WTC11 (cell line): ENCODE data around the gene CLK3. TPM values are rescaled to one million over a fixed set of nuclear protein-coding genes. Genes with fewer than 3 reads are reported as not detected.

Source experiments
- ATAC-seq: fragments of 200-7000 bp; cut with Tn5 transposase; 2 replicates; pipeline ENCODE4 v1.10.0; 2021; ENCODE audit warnings: mild to moderate bottlenecking, moderate library complexity
- CTCF ChIA-PET: fragments of 300-600 bp; sonication (Branson Sonifier 250); formaldehyde crosslinking; loops from one replicate; lab custom pipeline; 2021; ENCODE audit warnings: antibody characterized with exemption; lab: Charles Lee
- POLR2A ChIA-PET: fragments of 350-600 bp; sonication (Branson Sonifier 250); formaldehyde crosslinking; loops from one replicate; lab custom pipeline; 2021; ENCODE audit warnings: antibody characterized with exemption; lab: Charles Lee
- DNase-seq: peaks from one replicate; pipeline ENCODE4 v3.0.0; 2021; ENCODE audit warnings: low spot score
- H3K27ac Mint-ChIP-seq: 2 replicates; pipeline ENCODE4 v1.8.0; 2021; ENCODE audit warnings: mixed read lengths
- H3K27me3 Mint-ChIP-seq: 2 replicates; pipeline ENCODE4 v1.8.0; 2021; ENCODE audit warnings: low read depth, mild to moderate bottlenecking, moderate library complexity, mixed read lengths
- H3K36me3 Mint-ChIP-seq: 2 replicates; pipeline ENCODE4 v1.8.0; 2021; ENCODE audit warnings: mixed read lengths
- H3K4me1 Mint-ChIP-seq: 2 replicates; pipeline ENCODE4 v1.8.0; 2022; ENCODE audit warnings: mixed read lengths
- H3K4me3 Mint-ChIP-seq: 2 replicates; pipeline ENCODE4 v1.8.0; 2021; ENCODE audit warnings: mild to moderate bottlenecking, moderate library complexity, mixed read lengths
- H3K9me3 Mint-ChIP-seq: 2 replicates; pipeline ENCODE4 v1.8.0; 2021; ENCODE audit warnings: mixed read lengths
- AR ChIP-seq: fragments of 250-450 bp; sonication (Bioruptor Pico); IDR thresholded peaks from 2 replicates; pipeline ENCODE4 v1.9.0; 2021; ENCODE audit warnings: mild to moderate bottlenecking
- CREB1 ChIP-seq: sonication (generic); formaldehyde crosslinking; IDR thresholded peaks from 2 replicates; pipeline ENCODE4 v1.8.0; 2023; ENCODE audit warnings: mild to moderate bottlenecking, missing genetic modification reagents
- CREM ChIP-seq: sonication (generic); formaldehyde crosslinking; IDR thresholded peaks from 2 replicates; pipeline ENCODE4 v1.8.1; 2022; ENCODE audit warnings: mild to moderate bottlenecking, missing genetic modification reagents, moderate library complexity
- EMX1 ChIP-seq: fragments of 250-450 bp; sonication (Bioruptor Pico); IDR thresholded peaks from 2 replicates; pipeline ENCODE4 v1.8.0; 2021; ENCODE audit warnings: mild to moderate bottlenecking
- FOXP4 ChIP-seq: sonication (generic); formaldehyde crosslinking; IDR thresholded peaks from 2 replicates; pipeline ENCODE4 v1.8.0; 2022; ENCODE audit warnings: mild to moderate bottlenecking, missing genetic modification reagents
- GTF2I ChIP-seq: fragments of 250-450 bp; sonication (Bioruptor Pico); conservative IDR thresholded peaks from 2 replicates; pipeline ENCODE4 v1.4.0; 2021; ENCODE audit warnings: mild to moderate bottlenecking
- IRF1 ChIP-seq: sonication (generic); formaldehyde crosslinking; IDR thresholded peaks from 2 replicates; pipeline ENCODE4 v1.8.0; 2023; ENCODE audit warnings: missing genetic modification reagents
- KAT7 ChIP-seq: sonication (generic); formaldehyde crosslinking; IDR thresholded peaks from 2 replicates; pipeline ENCODE4 v1.8.1; 2023; ENCODE audit warnings: missing genetic modification reagents, mild to moderate bottlenecking, borderline replicate concordance
- MYBL2 ChIP-seq: sonication (generic); formaldehyde crosslinking; IDR thresholded peaks from 2 replicates; pipeline ENCODE4 v1.8.1; 2023; ENCODE audit warnings: mild to moderate bottlenecking, moderate library complexity, missing genetic modification reagents
- NFE2L1 ChIP-seq: sonication (generic); formaldehyde crosslinking; IDR thresholded peaks from 2 replicates; pipeline ENCODE4 v1.8.1; 2023; ENCODE audit warnings: missing genetic modification reagents
- NR1H2 ChIP-seq: sonication (generic); formaldehyde crosslinking; IDR thresholded peaks from 2 replicates; pipeline ENCODE4 v1.9.0; 2021; ENCODE audit warnings: mild to moderate bottlenecking, moderate library complexity, missing genetic modification reagents
- NR2C2 ChIP-seq: sonication (generic); formaldehyde crosslinking; IDR thresholded peaks from 2 replicates; pipeline ENCODE4 v1.8.0; 2022; ENCODE audit warnings: mild to moderate bottlenecking, missing genetic modification reagents
- OVOL2 ChIP-seq: fragments of 250-450 bp; sonication (Bioruptor Pico); IDR thresholded peaks from 2 replicates; pipeline ENCODE4 v1.9.0; 2021; ENCODE audit warnings: mild to moderate bottlenecking, borderline replicate concordance
- PRDM15 ChIP-seq: sonication (generic); formaldehyde crosslinking; IDR thresholded peaks from 2 replicates; pipeline ENCODE4 v1.8.0; 2022; ENCODE audit warnings: missing genetic modification reagents
- RELA ChIP-seq: sonication (generic); formaldehyde crosslinking; IDR thresholded peaks from 2 replicates; pipeline ENCODE4 v1.8.1; 2022; ENCODE audit warnings: missing genetic modification reagents, mild to moderate bottlenecking, borderline replicate concordance
- SMAD3 ChIP-seq: sonication (generic); formaldehyde crosslinking; IDR thresholded peaks from 2 replicates; pipeline ENCODE4 v1.8.0; 2022; ENCODE audit warnings: missing genetic modification reagents, mild to moderate bottlenecking, borderline replicate concordance
- USF2 ChIP-seq: sonication (generic); formaldehyde crosslinking; IDR thresholded peaks from 2 replicates; pipeline ENCODE4 v1.8.1; 2023; ENCODE audit warnings: mild to moderate bottlenecking, missing genetic modification reagents, moderate library complexity
- ZMAT4 ChIP-seq: fragments of 250-450 bp; sonication (Bioruptor Pico); IDR thresholded peaks from 2 replicates; pipeline ENCODE4 v1.9.0; 2021; ENCODE audit warnings: mild to moderate bottlenecking
- ZNF219 ChIP-seq: sonication (generic); formaldehyde crosslinking; IDR thresholded peaks from 2 replicates; pipeline ENCODE4 v1.8.0; 2023; ENCODE audit warnings: missing genetic modification reagents, mild to moderate bottlenecking, borderline replicate concordance
- ZNF263 ChIP-seq: sonication (generic); formaldehyde crosslinking; IDR thresholded peaks from 2 replicates; pipeline ENCODE4 v1.8.1; 2022; ENCODE audit warnings: low read depth, mild to moderate bottlenecking, moderate library complexity, missing genetic modification reagents
- ZNF416 ChIP-seq: fragments of 250-450 bp; sonication (Bioruptor Pico); IDR thresholded peaks from 2 replicates; pipeline ENCODE4 v1.9.0; 2021; ENCODE audit warnings: mild to moderate bottlenecking, inconsistent platforms
- ZNF423 ChIP-seq: fragments of 250-450 bp; sonication (Bioruptor Pico); IDR thresholded peaks from 2 replicates; pipeline ENCODE4 v2.1.2; 2022; ENCODE audit warnings: mild to moderate bottlenecking, moderate library complexity
- ZNF512 ChIP-seq: sonication (generic); formaldehyde crosslinking; IDR thresholded peaks from 2 replicates; pipeline ENCODE4 v1.8.1; 2022; ENCODE audit warnings: missing genetic modification reagents, borderline replicate concordance
- total RNA-seq: library from RNA; stranded (reverse); gene quantifications from 3 replicates; pipeline ENCODE4 v1.2.3, GENCODE V29; 2021

The CLK3 gene
- total RNA-seq, 1 experiment from 2014 or later: 48.1 TPM

GRCh38 chr15:74605795-74606150, 9.9 kb upstream of the CLK3 start:
- no peak overlapping the region for H3K4me3 Mint-ChIP-seq
- no peaks in the 10 kb centered on the region for H3K4me1 Mint-ChIP-seq
- CTCF ChIA-PET: interaction anchor here (0.6 kb wide), 1 partner anchor 16 kb away, joined by 3 read pairs; no protein-coding TSS in a partner anchor
- peaks cover 28% of the 10 kb centered on the region for H3K27me3 Mint-ChIP-seq
- POLR2A ChIA-PET: no interaction called here
- DNase-seq: no peak
- H3K9me3 Mint-ChIP-seq: no peaks in the 10 kb centered on the region
- no peak overlapping the region for H3K27ac Mint-ChIP-seq
- no peaks in the 10 kb centered on the region for H3K36me3 Mint-ChIP-seq
- TF ChIP-seq GTF2I (CRISPR knock-in tag): no peak
- no peak for TF ChIP-seq ZNF263
- no peak for TF ChIP-seq FOXP4 (CRISPR knock-in tag)
- no peak for TF ChIP-seq RELA
- TF ChIP-seq ZNF423 (CRISPR knock-in tag): no peak
- TF ChIP-seq USF2: no peak
- no peak for TF ChIP-seq MYBL2 (CRISPR knock-in tag)
- no peak for TF ChIP-seq ZNF416
- no peak for TF ChIP-seq ZMAT4
- TF ChIP-seq NR1H2 (CRISPR knock-in tag): no peak
- no peak for TF ChIP-seq KAT7 (CRISPR knock-in tag)
- TF ChIP-seq AR: no peak
- no peak for TF ChIP-seq ZNF219
- no peak for TF ChIP-seq CREM (CRISPR knock-in tag)
- TF ChIP-seq, all 79 proteins: peak for 0
- ATAC-seq: no peak

GRCh38 chr15:74608786-74609185, 6.8 kb upstream of the CLK3 start:
- Mint-ChIP-seq H3K9me3 (no peaks in the 10 kb centered on the region), H3K27ac (no peak overlapping the region), H3K27me3 (peaks cover 51% of the 10 kb centered on the region), H3K4me1 (no peaks in the 10 kb centered on the region), H3K4me3 (no peak overlapping the region), H3K36me3 (no peaks in the 10 kb centered on the region)
- ATAC-seq (no peak), DNase-seq (no peak)
- POLR2A ChIA-PET: no interaction called here
- CTCF ChIA-PET: interaction anchor here (3.8 kb wide), 1 partner anchor 13 kb away, joined by 20 read pairs; no protein-coding TSS in a partner anchor
- TF ChIP-seq CREB1 (no peak), OVOL2 (CRISPR knock-in tag) (no peak), NFE2L1 (CRISPR knock-in tag) (no peak), SMAD3 (CRISPR knock-in tag) (no peak), NR2C2 (CRISPR knock-in tag) (no peak), EMX1 (CRISPR knock-in tag) (no peak), IRF1 (CRISPR knock-in tag) (no peak), ZNF512 (CRISPR knock-in tag) (no peak), ZNF263 (no peak), PRDM15 (CRISPR knock-in tag) (no peak)
